ENCODE results near the gene HYAL3. TPM values are rescaled to one million over a fixed set of nuclear protein-coding genes. Genes with fewer than 3 reads are reported as not detected.

Gene HYAL3
- total and polyA plus RNA-seq, 2 of the 13 experiments (the other 11 are each of a cell fraction or from before 2014, with no cell fraction given), result 5.5 to 10.4 TPM

DNA sequence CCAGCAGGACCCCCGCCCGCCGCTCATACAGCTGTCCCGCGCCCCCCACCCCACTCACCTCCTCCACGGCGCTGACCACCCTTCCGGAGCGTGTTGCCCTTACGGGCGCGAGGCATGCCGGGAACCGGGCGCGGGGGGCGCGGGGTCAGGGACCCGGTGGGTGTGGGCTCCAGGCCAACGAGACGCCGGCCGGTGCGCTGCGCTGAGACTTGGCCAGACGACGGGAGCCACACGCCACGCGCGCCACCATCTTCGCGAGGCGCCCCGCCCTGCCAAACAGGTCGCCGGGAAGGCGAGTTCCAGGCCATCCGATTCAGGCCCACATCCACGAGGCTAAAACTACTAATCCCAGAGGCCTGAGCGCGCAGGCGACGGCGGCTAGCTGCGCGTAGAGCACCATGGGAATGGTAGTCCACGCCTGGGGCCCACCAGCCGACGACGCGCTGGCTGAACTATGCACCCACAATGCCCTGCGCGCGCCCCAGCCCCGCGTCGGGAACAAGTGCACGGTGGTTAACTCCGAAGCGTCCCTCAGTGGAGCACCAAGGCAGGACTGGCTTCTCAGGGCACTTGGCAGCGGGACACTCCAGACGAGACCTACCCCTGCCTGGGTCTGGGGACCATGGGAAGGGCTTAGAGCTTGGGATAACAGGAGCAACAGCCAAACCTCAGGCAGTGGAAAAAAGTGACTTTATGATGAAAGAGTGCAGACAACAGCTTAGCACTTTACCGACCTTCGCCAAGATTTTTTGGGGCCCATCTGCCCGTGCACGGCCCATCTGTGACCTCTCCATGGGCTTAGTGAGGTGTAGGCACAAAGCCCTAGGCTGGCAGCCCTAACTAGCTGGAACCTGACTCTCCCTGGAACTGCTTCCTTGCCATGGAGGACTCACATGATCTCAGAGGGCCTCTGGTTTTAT, 6.8 kb downstream of the HYAL3 start, which contains the start of gene IFRD2 (continued):
- TF ChIP-seq, protein P1, sequence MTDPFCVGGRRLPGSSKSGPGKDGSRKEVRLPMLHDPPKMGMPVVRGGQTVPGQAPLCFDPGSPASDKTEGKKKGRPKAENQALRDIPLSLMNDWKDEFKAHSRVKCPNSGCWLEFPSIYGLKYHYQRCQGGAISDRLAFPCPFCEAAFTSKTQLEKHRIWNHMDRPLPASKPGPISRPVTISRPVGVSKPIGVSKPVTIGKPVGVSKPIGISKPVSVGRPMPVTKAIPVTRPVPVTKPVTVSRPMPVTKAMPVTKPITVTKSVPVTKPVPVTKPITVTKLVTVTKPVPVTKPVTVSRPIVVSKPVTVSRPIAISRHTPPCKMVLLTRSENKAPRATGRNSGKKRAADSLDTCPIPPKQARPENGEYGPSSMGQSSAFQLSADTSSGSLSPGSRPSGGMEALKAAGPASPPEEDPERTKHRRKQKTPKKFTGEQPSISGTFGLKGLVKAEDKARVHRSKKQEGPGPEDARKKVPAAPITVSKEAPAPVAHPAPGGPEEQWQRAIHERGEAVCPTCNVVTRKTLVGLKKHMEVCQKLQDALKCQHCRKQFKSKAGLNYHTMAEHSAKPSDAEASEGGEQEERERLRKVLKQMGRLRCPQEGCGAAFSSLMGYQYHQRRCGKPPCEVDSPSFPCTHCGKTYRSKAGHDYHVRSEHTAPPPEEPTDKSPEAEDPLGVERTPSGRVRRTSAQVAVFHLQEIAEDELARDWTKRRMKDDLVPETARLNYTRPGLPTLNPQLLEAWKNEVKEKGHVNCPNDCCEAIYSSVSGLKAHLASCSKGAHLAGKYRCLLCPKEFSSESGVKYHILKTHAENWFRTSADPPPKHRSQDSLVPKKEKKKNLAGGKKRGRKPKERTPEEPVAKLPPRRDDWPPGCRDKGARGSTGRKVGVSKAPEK (CRISPR knock-in tag; IDR thresholded peaks at IDR 0.05; ENCODE audit: borderline replicate concordance), result 0 out of 2 replicates have a peak, but pooled peaks have one; percentile 21
- no peak for TF ChIP-seq ZNF577 (CRISPR knock-in tag; IDR thresholded peaks at IDR 0.05; ENCODE audit: borderline replicate concordance, low read depth)
- TF ChIP-seq MED8 (CRISPR knock-in tag; IDR thresholded peaks at IDR 0.05; ENCODE audit: insufficient replicate concordance), result no peak
- TF ChIP-seq, protein P2, sequence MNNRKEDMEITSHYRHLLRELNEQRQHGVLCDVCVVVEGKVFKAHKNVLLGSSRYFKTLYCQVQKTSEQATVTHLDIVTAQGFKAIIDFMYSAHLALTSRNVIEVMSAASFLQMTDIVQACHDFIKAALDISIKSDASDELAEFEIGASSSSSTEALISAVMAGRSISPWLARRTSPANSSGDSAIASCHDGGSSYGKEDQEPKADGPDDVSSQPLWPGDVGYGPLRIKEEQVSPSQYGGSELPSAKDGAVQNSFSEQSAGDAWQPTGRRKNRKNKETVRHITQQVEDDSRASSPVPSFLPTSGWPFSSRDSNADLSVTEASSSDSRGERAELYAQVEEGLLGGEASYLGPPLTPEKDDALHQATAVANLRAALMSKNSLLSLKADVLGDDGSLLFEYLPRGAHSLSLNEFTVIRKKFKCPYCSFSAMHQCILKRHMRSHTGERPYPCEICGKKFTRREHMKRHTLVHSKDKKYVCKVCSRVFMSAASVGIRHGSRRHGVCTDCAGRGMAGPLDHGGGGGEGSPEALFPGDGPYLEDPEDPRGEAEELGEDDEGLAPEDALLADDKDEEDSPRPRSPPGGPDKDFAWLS (CRISPR knock-in tag; IDR thresholded peaks at IDR 0.05; ENCODE audit: borderline replicate concordance), result no peak
- no peak for TF ChIP-seq SETDB1 (CRISPR knock-in tag; IDR thresholded peaks at IDR 0.05; ENCODE audit: borderline replicate concordance)
- TF ChIP-seq ZNF121 (CRISPR knock-in tag; IDR thresholded peaks at IDR 0.05), result no peak
- no peak for TF ChIP-seq CBX1 (IDR thresholded peaks at IDR 0.05; ENCODE audit: low read depth)
- no peak for TF ChIP-seq ZNF792 (CRISPR knock-in tag; IDR thresholded peaks at IDR 0.05)
- TF ChIP-seq ZNF562 (CRISPR knock-in tag; IDR thresholded peaks at IDR 0.05; ENCODE audit: borderline replicate concordance), result no peak
- no peak for TF ChIP-seq ONECUT2 (CRISPR knock-in tag; IDR thresholded peaks at IDR 0.05)
- 0 out of 2 replicates have a peak, but pooled peaks have one; percentile 10 for TF ChIP-seq KLF6 (CRISPR knock-in tag; IDR thresholded peaks at IDR 0.05)
- 0 out of 2 replicates have a peak, but pooled peaks have one; percentile 52 for TF ChIP-seq ZNF713 (CRISPR knock-in tag; IDR thresholded peaks at IDR 0.05)
- TF ChIP-seq MIER2 (CRISPR knock-in tag; IDR thresholded peaks at IDR 0.05), result no peak; the same call in 1 of the 2 replicates
- no peak for TF ChIP-seq DNMT3B (CRISPR knock-in tag; conservative IDR thresholded peaks at IDR 0.05)
- TF ChIP-seq, protein P3, sequence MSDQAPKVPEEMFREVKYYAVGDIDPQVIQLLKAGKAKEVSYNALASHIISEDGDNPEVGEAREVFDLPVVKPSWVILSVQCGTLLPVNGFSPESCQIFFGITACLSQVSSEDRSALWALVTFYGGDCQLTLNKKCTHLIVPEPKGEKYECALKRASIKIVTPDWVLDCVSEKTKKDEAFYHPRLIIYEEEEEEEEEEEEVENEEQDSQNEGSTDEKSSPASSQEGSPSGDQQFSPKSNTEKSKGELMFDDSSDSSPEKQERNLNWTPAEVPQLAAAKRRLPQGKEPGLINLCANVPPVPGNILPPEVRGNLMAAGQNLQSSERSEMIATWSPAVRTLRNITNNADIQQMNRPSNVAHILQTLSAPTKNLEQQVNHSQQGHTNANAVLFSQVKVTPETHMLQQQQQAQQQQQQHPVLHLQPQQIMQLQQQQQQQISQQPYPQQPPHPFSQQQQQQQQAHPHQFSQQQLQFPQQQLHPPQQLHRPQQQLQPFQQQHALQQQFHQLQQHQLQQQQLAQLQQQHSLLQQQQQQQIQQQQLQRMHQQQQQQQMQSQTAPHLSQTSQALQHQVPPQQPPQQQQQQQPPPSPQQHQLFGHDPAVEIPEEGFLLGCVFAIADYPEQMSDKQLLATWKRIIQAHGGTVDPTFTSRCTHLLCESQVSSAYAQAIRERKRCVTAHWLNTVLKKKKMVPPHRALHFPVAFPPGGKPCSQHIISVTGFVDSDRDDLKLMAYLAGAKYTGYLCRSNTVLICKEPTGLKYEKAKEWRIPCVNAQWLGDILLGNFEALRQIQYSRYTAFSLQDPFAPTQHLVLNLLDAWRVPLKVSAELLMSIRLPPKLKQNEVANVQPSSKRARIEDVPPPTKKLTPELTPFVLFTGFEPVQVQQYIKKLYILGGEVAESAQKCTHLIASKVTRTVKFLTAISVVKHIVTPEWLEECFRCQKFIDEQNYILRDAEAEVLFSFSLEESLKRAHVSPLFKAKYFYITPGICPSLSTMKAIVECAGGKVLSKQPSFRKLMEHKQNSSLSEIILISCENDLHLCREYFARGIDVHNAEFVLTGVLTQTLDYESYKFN (CRISPR knock-in tag; conservative IDR thresholded peaks at IDR 0.05), result peak; percentile 51
- TF ChIP-seq SAFB2 (CRISPR knock-in tag; IDR thresholded peaks at IDR 0.05; ENCODE audit: borderline replicate concordance, low read depth), result peak; percentile 61; the same call in 1 of the 2 replicates
- peak; percentile 26; the same call in 1 of the 2 replicates for TF ChIP-seq MTA1 (CRISPR knock-in tag; IDR thresholded peaks at IDR 0.05; ENCODE audit: borderline replicate concordance)
- TF ChIP-seq ATRX (CRISPR knock-in tag; IDR thresholded peaks at IDR 0.05; ENCODE audit: borderline replicate concordance), result no peak
